AG10803 (cell line): Measurements from ENCODE around the gene MAP3K6.

Source experiments
- DNase-seq: peaks from one replicate; pipeline ENCODE4 v3.0.0; 2010; ENCODE audit warnings: low read depth
- H3K4me3 ChIP-seq: 2 replicates; pipeline ENCODE4 v1.5.1; 2011; ENCODE audit warnings: mild to moderate bottlenecking, low read length, control low read depth
- TF ChIP-seq, protein P1 (sequence below): conservative IDR thresholded peaks from 2 replicates; pipeline ENCODE4 v1.5.1; 2011; ENCODE audit warnings: mild to moderate bottlenecking, low read length, control low read depth, inconsistent platforms

The MAP3K6 gene

DNA sequence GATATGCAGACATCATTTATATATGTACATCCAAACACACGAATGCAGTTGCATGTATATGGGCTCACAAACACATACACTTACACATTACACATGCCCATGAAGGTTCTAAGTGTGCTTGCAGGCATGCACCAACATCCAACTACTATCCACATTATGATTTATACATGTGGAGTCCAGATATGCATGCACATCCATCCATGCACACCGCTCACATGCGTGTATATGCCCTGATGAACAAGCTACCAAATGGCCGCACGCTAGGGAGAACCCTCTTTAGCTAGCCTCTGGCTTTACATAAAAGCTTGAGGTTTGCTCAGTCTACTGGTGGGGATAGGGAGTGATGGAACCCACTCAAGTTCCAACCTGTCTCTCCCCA is 34.2 kb upstream of the MAP3K6 start:
- H3K4me3 ChIP-seq: no peak overlapping the region
- DNase-seq: no peak
- TF ChIP-seq, protein P1, sequence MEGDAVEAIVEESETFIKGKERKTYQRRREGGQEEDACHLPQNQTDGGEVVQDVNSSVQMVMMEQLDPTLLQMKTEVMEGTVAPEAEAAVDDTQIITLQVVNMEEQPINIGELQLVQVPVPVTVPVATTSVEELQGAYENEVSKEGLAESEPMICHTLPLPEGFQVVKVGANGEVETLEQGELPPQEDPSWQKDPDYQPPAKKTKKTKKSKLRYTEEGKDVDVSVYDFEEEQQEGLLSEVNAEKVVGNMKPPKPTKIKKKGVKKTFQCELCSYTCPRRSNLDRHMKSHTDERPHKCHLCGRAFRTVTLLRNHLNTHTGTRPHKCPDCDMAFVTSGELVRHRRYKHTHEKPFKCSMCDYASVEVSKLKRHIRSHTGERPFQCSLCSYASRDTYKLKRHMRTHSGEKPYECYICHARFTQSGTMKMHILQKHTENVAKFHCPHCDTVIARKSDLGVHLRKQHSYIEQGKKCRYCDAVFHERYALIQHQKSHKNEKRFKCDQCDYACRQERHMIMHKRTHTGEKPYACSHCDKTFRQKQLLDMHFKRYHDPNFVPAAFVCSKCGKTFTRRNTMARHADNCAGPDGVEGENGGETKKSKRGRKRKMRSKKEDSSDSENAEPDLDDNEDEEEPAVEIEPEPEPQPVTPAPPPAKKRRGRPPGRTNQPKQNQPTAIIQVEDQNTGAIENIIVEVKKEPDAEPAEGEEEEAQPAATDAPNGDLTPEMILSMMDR: no peak

DNA sequence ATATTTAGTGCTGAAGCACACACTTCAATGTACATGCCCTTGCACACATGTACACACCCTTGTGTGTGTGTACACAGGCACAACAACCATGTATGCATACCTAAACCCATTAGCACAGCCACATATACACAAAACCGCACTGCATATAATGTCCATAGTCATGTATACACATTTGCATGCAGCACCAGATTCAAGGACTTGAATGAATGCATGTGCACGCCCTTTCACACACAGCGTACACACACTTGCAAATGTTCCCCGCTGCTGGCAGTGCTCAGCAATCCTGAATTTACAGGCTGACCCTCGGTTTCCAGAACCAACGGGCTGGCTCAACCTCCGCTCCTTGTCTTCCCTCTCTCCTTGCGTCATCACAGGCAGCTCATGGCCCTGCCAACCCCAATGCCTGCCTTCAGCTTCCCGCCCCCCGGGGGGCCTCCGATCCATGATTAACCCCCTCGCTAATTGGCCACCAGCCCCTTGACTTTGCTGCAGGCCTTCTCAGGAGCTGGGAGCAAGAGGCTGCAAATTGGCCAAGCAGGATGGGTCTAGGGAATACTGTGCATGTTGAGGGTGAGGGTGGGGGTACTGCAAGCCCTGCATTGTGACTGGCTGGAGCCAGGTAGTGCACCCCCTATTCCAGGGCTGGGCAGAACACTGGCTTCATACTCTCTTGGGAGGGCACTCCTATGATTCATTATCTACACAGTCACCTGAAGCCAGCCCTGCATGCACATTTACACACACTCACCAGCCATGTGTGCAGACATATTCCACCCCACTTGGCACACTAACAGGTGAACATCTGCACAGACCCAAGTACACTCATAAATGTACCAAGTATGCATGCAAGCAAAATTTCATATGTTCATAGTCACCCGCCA is 33.6 kb upstream of the MAP3K6 start:
- TF ChIP-seq, protein P1: no peak
- no peak for DNase-seq
- H3K4me3 ChIP-seq: no peak overlapping the region

DNA sequence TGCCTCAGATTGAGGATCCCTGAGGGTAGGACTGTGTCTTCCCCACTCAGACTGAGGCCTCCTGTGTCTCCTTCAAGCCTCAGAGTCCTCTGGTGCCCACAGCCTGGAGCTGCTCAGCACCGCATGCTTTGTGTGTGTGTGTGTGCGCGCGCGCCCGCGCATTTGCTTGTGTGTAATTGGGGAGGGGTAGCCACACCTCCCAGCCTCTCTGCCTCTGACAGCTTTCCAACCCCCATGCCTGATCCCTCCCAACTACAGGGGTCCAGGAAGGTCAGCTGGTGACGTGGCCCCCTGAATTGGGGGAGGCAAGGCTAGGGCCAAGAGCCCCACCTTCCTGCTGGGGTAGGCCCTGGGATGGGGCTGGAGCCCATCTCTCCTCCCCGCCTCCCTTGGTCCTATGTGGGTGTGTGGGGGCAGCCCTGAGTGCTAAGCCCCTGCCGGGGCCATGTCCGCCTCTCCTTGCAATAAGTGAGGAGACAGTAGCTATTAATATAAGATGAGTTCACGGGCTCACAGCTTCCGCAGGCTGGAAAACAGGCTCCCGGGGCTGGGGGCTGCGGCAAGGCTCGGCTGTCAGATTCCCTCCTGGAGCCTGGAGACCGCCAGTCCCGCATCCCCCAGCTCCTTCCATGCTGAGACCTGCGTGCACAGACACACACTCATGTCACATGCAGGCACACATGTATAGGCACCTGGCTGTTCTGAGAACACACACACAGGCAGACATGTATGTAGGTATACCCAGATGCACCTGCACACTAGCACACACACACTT is 32.7 kb upstream of the MAP3K6 start:
- TF ChIP-seq, protein P1: no peak
- no peak for DNase-seq
- H3K4me3 ChIP-seq: no peak overlapping the region

DNA sequence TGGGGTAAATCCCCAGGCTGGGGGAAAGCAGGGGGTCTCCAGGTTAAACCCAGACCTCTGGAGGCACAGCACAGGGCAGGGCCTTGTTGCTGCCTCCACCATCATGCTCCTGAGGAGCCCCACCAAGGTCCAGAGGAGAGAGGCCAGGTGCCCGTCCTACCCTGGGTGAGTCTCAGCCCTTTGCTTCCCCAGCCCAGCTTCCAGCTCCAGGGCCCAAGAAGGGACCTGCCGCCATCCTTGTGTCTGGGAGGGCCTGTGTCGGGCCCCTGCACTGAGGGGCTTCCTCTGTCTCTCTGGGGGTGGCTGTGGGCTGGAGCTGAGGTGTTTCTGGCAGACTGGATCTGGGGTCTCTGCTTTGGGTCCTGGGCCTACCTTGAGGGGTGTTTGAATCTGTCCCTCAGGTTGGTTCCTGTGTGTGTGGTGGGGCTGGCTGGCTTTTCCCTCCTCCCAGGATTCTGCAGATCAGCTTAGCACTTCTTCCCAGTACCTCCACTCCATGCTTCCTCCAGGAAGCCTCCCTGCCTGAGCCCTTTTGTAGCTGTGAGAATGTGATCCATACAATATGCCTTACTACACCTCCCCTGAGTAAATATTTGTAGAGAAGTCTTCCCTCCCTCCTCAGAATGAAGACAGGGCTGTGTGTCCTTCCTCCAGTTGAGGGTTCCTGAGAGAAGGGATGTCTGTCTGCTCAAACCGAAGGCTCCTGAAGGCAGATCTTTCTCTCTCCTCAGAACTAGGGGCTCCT is 31.8 kb upstream of the MAP3K6 start:
- TF ChIP-seq, protein P1: no peak
- no peak overlapping the region for H3K4me3 ChIP-seq
- no peak for DNase-seq

DNA sequence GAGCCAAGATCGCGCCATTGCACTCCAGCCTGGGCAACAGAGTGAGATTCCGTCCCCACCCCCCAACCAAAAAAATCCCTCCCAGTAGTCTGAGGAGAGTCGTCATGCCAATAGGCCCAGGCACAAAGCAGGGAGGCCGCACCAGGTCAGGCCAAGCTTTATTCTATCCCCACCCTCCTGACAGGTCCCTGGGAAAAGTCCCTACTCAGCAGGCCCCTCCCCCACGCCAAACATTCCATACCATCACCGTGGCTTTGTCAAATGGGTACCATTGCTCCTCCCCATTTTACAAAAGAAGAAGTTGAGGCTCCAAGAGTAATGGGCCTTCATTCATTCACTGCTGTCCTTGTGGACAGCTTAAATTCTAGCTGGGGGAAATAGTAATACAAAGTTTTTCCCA is 31.0 kb upstream of the MAP3K6 start:
- DNase-seq: no peak
- H3K4me3 ChIP-seq: no peak overlapping the region
- TF ChIP-seq, protein P1: no peak

DNA sequence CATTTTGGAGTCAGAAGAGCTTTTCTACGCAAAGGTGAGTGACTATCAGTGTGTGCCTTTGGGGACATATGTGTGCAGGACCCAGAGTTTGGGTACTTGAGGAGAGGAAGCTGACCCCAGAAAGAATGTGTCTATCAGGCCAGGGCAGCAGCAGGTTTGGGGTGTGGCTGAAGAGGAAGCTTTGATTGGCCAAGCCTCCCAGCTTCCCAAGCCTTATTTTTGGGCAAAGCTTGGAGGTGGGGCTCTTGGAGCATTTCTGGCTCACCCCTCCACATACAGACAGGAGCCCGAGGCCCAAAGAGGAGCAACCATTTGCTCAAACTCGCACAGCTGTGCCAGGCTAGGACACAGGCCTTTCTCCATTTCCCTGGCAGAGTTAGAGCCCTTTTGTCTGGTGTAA is 30.3 kb upstream of the MAP3K6 start:
- TF ChIP-seq, protein P1: no peak
- no peak for DNase-seq
- H3K4me3 ChIP-seq: no peak overlapping the region
